ENCODE results near the gene DPM1. TPM values are rescaled to one million over a fixed set of nuclear protein-coding genes. Genes with fewer than 3 reads are reported as not detected.
"Not testable (repeated sequence)": the region's sequence is repeated elsewhere in the genome, so short reads cannot be mapped to it uniquely, and the experiment has no call there.

Gene DPM1
- total RNA-seq, 1 donor from 2014 or later = 41.2 TPM

DNA sequence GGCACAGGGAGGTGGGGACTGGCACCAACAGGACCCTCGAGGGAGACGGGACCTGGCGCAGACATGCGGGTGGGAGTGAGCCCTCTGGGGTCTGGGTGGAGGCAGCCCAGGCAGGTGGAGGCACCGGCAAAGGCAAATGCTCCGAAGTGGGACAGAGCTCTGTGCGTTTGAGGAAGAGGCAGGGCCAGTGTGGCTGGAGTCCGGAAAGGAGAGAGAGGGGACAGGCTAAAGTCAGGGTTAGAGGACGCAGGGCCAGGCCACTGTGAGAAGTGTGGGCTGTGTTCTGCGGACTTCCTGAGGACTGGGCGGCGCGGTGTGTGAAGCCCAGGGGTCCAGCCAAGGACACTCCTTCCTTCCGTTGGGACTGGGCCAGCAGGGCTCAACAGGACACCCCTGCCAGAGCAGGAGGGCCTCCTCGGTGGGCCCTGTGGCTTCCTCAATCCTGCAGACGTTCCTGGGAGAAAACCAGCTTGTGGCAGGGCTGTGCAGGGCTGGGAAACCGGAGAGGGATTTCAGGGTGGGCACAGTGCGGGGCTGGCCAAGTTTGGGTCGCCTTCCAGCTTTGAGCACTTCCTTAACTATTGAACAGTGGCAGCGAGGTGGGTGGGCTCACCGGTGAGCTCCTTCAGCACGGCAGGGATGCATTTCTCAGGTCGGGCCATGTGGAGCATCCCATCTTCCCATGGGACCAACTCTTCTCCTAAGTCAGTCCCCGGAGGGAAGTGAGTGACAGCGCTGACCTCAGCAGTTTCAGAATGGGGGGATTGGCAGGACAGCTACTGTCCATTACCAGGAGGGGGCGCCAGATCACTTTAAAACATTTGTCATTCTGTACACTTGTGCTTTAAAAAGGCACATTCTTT, 22.8 kb upstream of the DPM1 start:
- peak in 1 of 2 donors; percentile 68 for DNase-seq (ENCODE audit: low spot score in 2 of 2)
- FAIRE-seq = no peak

DNA sequence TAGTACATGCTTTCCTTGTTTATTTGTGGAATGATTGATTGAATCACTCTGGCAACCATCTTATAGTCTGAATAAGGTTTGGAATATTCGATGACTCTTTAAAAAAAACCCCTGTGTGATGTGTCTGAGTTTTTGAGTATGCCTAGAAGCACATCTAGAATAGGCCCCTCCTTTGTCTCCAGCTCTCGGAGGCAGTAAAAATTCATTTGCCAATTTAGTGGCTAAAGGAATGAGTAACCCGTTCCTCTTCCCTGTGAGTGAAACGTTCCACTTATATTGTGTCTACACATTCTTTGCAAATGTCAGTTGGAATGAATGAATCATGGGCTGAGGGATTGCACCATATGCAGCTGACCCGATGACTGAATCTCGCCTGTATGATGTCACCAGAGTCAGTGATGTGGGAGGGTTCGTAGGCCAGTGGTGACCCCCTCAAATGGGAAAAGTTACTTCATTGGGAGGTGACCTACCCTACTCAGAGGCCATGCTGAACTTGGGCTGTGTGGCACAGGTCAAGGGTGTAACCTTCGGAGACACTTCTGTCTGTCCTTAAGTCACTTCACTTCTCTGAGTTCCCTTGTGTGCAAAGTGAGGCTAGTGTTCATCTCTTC, 21.8 kb upstream of the DPM1 start:
- FAIRE-seq = no peak
- no peak for DNase-seq (ENCODE audit: low spot score in 2 of 2)

DNA sequence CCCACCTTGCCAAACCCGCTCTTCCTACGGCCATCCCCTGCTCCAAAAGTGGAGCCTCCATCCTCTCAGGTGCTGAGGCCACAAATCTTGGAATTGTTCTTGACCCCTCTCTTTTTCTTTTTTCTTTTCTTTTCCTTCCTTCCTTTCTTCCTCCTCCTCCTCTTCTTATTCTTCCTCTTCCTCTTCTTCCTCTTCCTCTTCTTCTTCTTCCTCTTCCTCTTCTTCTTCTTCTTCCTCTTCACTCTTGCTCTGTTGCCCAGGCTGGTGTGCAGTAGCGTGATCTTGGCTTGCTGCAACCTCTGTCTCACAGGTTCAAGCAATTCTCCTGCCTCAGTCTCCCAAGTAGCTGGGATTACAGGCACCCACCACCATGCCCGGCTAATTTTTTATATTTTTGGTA, 20.2 kb upstream of the DPM1 start:
- not testable (repeated sequence) for DNase-seq (ENCODE audit: low spot score in 2 of 2); FAIRE-seq

DNA sequence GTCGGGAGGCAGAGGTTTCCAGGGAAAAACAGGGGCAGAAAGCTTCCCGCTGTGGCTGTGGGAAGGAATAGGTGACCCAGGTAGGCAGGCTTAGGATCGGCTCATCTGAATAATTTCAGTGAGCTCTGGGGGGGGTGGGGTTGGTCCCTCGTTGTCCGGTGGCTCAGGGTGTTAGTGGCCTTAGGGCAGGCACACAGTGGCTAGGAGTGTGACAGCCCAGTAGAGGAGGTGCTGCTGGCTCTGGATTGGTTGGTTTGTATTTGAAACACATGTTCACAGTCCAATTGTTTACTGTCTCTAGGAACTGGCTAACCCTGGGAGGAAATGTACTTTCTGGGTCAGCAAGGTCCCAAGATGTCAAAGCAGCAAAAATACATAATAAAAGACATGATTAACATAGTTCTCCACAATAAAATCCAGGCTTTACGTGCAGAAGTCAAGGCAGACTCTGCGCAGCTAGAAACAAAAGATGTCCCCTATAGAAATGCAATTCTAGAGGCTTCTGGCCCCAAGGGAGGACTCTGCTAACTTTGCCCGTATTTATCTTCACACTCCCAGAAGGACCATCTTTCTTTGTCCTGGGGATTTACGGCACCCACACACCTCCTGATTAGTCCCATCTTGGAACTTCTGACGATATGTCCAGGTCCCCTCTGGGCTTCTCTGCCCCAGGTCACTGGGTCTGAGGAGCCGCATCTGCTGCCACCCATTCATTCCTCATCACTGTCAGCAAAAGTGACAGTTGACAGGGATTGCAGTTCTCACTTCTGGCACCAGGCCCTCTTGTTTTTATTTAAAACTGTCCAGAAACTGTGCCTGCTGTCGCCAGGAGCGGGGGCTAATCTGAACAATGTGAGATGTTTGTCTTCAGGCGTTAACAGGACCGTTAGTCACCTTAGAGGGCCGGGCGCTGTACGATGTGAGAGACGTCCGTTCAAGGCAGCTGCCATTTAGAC, 19.0 kb upstream of the DPM1 start:
- DNase-seq (ENCODE audit: low spot score in 2 of 2) = no peak
- no peak for FAIRE-seq

DNA sequence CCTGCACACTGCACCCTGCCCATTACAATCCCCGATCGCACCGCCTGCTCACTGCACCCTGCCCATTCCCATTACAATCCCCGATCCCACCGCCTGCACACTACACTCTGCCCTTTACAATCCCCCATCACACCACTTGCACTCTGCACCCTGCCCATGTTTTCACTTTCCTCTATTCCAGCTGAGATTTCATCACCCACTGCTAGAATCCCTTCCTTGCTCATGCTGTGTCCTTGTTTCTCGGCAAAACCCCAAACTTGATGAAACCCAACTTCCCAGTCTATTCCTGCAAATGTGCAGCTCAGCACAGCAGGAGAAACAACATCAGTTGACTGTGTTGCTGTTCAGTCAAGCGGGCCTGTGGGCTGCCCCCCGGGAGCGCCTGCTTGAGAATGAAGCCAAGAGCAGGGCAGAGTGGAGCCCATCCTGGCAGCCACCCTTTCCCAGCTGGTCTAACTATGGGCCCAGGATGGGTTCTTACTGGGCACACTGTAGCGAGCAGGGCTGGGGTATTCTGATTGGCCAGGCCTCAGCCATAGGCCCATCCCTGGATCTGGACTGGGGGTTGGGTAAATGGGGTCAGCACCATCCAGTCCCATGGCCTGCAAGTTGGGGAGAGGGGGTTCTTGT, 17.5 kb upstream of the DPM1 start:
- no peak for FAIRE-seq

DNA sequence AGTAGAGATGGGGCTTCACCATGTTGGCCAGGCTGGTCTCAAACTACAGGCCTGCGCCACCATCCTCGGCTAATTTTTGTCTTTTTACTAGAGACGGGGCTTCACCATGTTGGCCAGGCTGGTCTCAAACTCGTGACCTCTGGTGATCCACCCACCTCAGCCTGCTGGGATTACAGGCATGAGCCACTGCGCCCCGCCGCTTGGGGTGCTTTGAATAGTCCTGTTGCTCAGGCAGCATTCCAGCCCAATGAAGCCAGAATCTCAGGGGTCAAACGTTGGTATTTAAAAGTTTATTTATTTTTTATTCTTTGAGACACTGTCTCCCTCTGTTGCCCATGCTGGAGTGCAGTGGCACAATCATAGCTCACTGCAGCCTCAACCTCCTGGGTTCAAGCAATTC, 11.6 kb upstream of the DPM1 start:
- DNase-seq (ENCODE audit: low spot score in 2 of 2) = no peak
- FAIRE-seq = no peak

More for the DNA sequence above, 17.5 kb upstream of the DPM1 start:
- no peak for DNase-seq (ENCODE audit: low spot score in 2 of 2)

DNA sequence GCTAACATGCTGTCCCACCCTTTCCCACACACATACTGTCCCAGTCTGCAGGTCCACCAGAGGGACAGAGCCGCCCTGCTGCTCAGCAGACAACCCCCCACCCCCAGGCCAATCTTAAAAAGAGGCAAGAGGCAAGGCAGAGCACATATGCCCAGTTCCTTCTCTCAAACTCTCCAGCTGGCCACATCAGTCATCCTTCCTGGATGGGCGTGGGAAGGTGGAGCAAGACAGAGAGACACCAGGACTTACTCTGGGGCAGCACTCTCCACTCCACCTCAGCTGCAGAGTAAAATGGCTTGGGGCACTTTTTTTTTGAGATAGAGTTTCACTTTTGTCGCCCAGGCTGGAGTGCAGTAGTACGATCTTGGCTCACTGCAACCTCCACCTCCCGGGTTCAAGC, 11.1 kb upstream of the DPM1 start:
- FAIRE-seq (no peak), DNase-seq (ENCODE audit: low spot score in 2 of 2) (no peak)

DNA sequence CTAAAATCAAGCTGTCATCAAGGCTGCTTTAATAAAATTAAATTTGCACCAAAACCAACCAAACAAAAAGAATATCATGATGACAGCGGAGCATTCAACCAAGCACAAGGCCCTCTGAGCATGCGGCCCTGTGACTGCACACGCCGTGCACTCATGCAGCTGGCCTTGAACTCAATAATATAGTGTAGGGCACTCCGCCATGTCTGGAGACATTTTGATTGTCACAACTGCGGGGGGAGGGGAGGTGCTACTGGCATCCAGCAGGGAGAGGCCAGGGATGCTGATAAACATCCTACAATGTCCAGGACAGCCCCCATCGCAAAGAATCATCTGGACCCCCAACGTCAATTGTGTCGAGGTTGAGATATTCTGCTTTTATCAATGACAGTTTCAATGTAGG, 10.0 kb upstream of the DPM1 start:
- FAIRE-seq (no peak), DNase-seq (ENCODE audit: low spot score in 2 of 2) (no peak)

DNA sequence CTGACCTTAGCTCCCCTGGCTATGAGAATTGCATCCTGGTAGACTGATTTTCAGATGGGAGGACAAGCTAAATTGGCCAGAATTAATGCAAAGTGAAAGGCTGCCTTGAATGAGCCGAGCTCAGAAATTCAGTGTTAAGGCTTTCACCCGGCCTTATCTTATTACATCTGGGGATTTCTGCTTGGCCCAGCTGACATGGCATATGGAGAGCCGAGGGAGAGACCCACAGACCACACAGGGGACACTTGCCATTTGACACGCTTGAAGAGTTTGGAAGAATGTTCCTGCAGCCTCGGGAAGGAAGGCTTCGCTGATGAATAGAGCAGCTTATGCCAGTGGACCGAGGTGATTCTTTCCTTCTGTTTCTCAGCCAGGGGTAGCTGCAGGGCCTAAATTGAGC, 9.3 kb upstream of the DPM1 start:
- DNase-seq (ENCODE audit: low spot score in 2 of 2) (no peak), FAIRE-seq (no peak)

DNA sequence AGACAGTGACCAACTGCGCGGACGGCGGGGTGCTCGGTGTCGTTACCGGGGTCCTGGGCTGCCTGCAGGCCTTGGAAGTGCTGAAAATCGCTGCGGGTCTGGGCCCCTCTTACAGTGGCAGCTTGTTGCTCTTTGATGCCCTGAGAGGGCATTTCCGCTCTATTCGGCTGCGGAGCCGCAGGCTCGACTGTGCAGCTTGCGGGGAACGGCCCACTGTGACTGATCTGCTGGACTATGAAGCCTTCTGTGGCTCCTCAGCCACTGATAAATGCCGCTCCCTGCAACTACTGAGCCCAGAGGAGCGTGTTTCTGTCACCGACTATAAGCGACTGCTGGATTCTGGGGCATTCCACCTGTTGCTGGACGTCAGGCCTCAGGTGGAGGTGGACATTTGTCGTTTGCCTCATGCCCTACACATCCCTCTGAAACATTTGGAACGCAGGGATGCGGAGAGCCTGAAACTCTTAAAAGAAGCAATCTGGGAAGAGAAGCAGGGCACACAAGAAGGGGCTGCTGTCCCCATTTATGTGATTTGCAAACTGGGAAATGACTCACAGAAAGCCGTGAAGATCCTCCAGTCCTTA, 1.3 kb upstream of the DPM1 start:
- DNase-seq (ENCODE audit: low spot score in 2 of 2) = no peak
- no peak for FAIRE-seq

DNA sequence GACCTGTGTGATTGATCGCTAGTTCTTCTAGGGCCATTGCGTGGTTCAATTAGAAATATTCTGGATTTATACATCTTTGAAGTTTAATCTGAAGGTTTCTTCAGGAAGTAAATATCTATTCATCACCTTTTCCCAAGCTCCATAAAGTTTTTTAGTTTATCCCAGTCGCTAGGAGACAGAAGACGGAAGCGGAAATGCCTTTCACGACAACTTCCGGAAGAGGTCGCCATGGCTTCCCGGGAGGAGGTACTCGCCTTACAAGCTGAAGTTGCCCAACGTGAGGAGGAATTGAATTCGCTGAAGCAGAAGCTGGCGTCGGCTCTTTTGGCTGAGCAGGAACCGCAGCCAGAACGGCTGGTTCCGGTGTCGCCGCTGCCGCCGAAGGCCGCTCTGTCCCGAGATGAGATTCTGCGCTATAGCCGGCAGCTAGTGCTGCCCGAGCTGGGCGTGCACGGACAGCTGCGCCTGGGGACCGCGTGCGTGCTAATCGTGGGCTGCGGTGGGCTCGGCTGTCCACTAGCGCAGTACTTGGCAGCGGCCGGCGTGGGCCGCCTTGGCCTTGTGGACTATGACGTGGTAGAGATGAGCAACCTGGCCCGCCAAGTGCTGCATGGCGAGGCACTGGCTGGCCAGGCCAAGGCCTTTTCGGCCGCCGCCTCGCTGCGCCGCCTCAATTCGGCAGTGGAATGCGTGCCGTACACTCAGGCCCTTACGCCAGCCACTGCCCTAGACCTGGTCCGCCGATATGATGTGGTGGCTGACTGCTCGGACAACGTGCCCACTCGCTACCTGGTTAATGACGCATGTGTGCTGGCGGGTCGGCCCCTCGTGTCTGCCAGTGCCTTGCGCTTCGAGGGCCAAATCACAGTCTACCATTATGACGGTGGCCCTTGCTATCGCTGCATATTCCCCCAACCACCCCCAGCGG, 547 bp upstream of the DPM1 start, which contains the start of gene MOCS3:
TSS of gene MOCS3 (plus strand) at position 204 of the 928 bp plus-strand sequence. CDS start at position 229, 25 bp downstream.
- FAIRE-seq (no peak), DNase-seq (ENCODE audit: low spot score in 2 of 2) (peak; percentile 79 to 81)

DNA sequence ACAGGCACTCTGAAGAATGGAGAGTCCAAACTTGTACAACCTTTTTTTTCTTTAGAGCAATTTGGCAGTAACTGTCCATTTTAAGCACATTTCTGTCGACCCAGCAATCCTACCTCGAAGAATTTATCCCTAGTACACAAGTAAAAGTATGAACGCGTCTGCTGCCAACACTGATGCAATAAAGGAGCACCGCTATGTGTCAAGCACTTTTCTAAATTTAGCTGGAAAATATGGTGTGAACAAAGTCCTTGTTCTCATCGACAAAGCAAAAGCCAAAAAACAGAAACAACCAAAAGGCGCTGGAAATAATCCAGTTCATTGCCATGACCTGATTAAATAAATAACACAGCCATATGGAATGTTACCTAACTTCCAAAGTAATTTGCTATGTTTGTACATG, 1.1 kb downstream of the DPM1 start:
- no peak for FAIRE-seq
- DNase-seq (ENCODE audit: low spot score in 2 of 2) = no peak

DNA sequence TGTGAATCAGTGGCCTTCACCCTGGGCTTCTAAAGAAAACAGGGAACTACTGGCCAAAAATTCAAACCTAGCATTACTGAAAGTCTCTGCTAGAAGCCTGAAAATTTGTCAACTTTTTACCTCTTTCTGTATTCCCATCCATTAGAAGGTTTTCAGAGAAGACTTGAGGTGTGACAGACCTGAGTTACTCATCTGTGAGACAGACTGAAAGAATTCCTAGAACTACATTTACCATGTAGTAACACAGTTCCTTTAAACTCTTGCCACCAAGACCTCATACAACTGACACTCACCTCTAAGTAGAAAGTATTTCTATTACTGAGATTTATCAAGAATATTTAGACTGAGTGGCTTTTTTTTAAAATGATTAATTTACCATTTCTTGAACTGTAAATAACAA, 4.5 kb downstream of the DPM1 start:
- DNase-seq (ENCODE audit: low spot score in 2 of 2) (no peak), FAIRE-seq (no peak)

DNA sequence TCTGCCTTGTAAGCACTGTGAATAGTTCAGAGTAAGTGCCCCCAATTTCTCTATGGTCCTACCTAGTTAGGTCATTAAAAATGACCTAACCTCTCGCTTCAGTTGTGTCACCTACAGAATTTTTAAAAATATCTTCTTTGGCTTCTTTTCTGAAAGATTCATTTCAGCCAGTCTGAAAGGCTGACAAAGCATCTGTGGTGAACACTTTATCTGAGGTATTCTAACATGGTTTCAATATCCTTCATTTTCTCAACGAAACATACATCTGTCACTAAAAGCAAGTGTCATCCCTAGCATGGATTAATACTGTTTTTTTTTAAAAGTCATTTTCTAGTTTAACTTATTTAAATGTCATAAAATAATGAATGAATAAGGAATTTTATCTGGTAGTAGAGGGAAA, 5.1 kb downstream of the DPM1 start:
- no peak for FAIRE-seq
- no peak for DNase-seq (ENCODE audit: low spot score in 2 of 2)

DNA sequence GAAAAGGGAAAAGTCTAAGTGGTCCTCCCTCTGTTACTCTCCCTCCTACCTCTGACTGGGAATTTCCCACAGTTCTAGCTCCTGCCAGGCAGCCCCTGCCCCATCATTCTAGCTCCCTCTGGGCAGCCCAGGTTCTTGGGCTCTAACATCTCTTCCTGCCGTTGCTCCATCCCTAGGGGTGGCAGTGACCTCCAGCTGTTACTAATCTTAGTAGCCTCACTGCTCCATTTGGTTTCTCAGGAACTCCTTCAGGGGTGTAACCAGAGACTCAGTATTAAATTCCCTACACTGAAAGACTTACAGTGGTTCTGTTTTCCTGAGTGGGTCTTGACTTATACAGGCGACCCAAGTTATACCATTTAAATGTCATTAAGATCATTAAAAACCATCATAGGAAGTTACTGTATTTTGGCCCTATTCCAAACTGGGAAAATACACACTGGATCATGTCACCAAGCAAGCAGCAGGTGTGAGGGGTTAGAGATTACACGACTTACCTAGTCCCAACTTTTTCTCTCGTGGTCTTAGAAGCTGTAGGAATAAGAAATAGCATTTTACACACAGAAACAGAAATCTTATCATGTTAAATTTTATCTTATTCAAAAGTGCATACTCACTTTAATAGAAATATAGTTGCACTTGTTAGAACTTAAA, 10.1 kb downstream of the DPM1 start:
- FAIRE-seq = no peak
- DNase-seq (ENCODE audit: low spot score in 2 of 2) = no peak

DNA sequence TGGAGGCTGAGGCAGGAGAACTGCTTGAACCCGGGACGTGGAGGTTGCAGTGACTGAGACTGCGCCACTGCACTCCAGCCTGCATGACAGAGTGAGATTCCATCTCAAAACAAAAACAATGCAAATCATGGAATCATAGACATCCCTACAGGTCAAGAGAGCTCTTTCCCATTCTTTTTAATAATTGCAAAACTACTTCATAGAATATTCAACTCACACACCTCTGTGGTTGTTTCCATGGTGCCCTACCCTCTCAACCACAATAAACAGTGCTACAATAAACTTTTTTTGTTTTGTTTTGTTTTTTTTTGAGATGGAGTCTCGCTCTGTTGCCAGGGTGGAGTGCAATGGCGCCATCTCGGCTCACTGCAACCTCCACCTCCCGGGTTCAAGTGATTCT, 15.3 kb downstream of the DPM1 start:
- no peak for DNase-seq (ENCODE audit: low spot score in 2 of 2)
- no peak for FAIRE-seq

DNA sequence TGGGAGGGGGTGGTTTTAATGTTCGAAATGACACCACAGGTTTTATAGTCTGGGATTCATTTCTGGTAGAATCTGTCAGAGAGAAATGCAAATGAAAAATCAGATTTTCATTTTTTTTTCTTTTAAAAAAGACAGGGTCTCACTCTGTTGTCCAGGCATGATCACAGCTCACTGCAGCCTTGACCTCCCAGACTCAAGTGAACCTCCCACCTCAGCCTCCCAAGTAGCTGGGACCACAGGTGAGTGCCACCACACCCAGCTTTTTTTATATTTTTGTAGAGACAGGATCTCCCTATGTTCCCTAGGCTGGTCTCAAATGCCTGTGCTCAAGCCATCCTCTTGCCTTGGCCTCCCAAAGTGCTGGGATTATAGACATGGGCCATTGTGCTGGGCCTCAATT, 24.7 kb downstream of the DPM1 start:
- no peak for DNase-seq (ENCODE audit: low spot score in 2 of 2)
- no peak for FAIRE-seq

DNA sequence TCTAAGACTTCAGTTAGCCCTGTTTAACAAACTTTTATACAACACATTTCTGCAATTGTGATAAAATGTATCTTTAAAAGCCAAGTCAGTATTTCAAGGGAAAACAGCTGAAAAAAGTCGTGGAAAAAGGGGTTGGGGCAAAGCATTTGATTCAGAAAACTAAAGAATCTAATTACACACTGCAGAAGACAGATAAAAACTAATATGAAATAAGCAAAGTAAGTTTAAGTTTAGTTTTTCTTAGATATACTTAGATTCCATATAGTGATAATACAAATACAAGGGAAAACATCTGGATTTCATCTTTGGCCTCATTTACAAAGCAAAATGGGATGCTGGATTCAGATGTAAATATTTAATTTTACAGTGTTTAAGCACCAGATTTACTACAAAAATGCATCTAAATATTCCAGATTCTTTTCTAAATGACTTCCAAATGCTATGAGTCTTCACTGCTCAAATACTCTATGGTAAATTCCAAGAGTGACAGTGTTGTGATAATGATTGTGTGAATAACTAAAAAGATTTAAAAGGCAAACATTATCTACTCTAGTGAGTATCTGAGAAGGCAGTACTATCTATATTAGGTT, 25.5 kb downstream of the DPM1 start:
- FAIRE-seq = no peak
- no peak for DNase-seq (ENCODE audit: low spot score in 2 of 2)
